Measurements from ENCODE around the gene SCCPDH. TPM values are rescaled to one million over a fixed set of nuclear protein-coding genes. Genes with fewer than 3 reads are reported as not detected.
"Not testable (repeated sequence)": the region's sequence is repeated elsewhere in the genome, so short reads cannot be mapped to it uniquely, and the experiment has no call there.

The SCCPDH gene
- polyA plus RNA-seq, 1 of the 3 experiments (the other 2 are of a cell fraction) = 32.2 TPM

- TF ChIP-seq RCOR1 (IDR thresholded peaks at IDR 0.05; ENCODE audit: low read length) = no peak
- no peak for TF ChIP-seq YY1 (IDR thresholded peaks at IDR 0.05; ENCODE audit: low read depth)
Observed at GRCh38 chr1:246735735-246736134, 11.5 kb downstream of the SCCPDH start (continued).

GRCh38 chr1:246742396-246742795 is 18.2 kb downstream of the SCCPDH start:
- WGBS (ENCODE audit: low lambda C conversion rate) = 95% methylated on average over 8 of the region's 8 CpGs
- H3K36me3 ChIP-seq (replicated peaks in 1 of 2; ENCODE audit: control insufficient read depth in 1 of 2, insufficient read depth in 2 of 2, low read length in 1 of 2) = peaks cover 38 to 60% of the 10 kb centered on the region in 2 experiments
- H3K4me1 ChIP-seq (ENCODE audit: control insufficient read depth in 1 of 2, insufficient read depth in 2 of 2, low read depth in 1 of 2, low read length in 1 of 2) = no peaks in the 10 kb centered on the region
- H3K9ac ChIP-seq = no peak overlapping the region
- no peak overlapping the region for H3K27ac ChIP-seq (ENCODE audit: low read depth in 2 of 2, low read length in 1 of 2)
- H3K9me3 ChIP-seq = no peaks in the 10 kb centered on the region
- ChIA-PET POLR2A (no interaction called here), CTCF (interaction anchor here (0.6 to 1.9 kb wide), 3 partner anchors 11 to 632 kb away, joined by 3 to 5 read pairs (median 4); no protein-coding TSS in a partner anchor)
- H3K4me2 ChIP-seq = no peak overlapping the region
- H4K20me1 ChIP-seq (ENCODE audit: insufficient read depth) = no peaks in the 10 kb centered on the region
- DNase-seq = no peak
- H3K27me3 ChIP-seq (ENCODE audit: insufficient read depth) = no peaks in the 10 kb centered on the region
- no peak for TF ChIP-seq RCOR1 (IDR thresholded peaks at IDR 0.05; ENCODE audit: low read length)
- no peak for TF ChIP-seq TEAD4 (IDR thresholded peaks at IDR 0.05; ENCODE audit: borderline replicate concordance, insufficient read depth)
- no peak for TF ChIP-seq JUND (IDR thresholded peaks at IDR 0.05)
- TF ChIP-seq MAX (IDR thresholded peaks at IDR 0.05; ENCODE audit: low read depth) = no peak
- no peak for TF ChIP-seq ELF1 (IDR thresholded peaks at IDR 0.05)
- TF ChIP-seq USF1 (IDR thresholded peaks at IDR 0.05; ENCODE audit: borderline replicate concordance, low read depth) = no peak
- no peak for TF ChIP-seq TCF12 (IDR thresholded peaks at IDR 0.05)
- no peak for TF ChIP-seq PBX3 (IDR thresholded peaks at IDR 0.05)
- TF ChIP-seq SMC3 (IDR thresholded peaks at IDR 0.05; ENCODE audit: low read depth, low read length) = no peak
- TF ChIP-seq GABPA (IDR thresholded peaks at IDR 0.05; ENCODE audit: low read depth) = no peak
- TF ChIP-seq EZH2phosphoT487 (IDR thresholded peaks at IDR 0.05; ENCODE audit: borderline replicate concordance, low read depth) = no peak
- no peak for TF ChIP-seq POLR2AphosphoS5 (IDR thresholded peaks at IDR 0.05; ENCODE audit: low read depth, low read length)
- no peak for TF ChIP-seq EP300 (IDR thresholded peaks at IDR 0.05; ENCODE audit: borderline replicate concordance in 1 of 2, low read depth in 1 of 2, low read length in 1 of 2)
- no peak for TF ChIP-seq IRF3 (IDR thresholded peaks at IDR 0.05; ENCODE audit: low read depth, low read length)
- TF ChIP-seq CTCF (IDR thresholded peaks at IDR 0.05) = no peak
- H2AFZ ChIP-seq (ENCODE audit: low read depth) = no peak overlapping the region
- H3K9me2 ChIP-seq = no peaks in the 10 kb centered on the region
- no peaks in the 10 kb centered on the region for H3K79me2 ChIP-seq (ENCODE audit: insufficient read depth)
- peaks cover 6% of the 10 kb centered on the region for H3F3A ChIP-seq (replicated peaks; ENCODE audit: insufficient read depth)
- H3K4me3 ChIP-seq (ENCODE audit: low read depth in 2 of 2, low read length in 1 of 2) = no peak overlapping the region

GRCh38 chr1:246746155-246746554 is 21.9 kb downstream of the SCCPDH start:
- H4K20me1 ChIP-seq (ENCODE audit: insufficient read depth); H3K4me3 ChIP-seq (ENCODE audit: low read depth in 2 of 2, low read length in 1 of 2); H3K9me3 ChIP-seq; H2AFZ ChIP-seq (ENCODE audit: low read depth); H3F3A ChIP-seq (replicated peaks; ENCODE audit: insufficient read depth); H3K27me3 ChIP-seq (ENCODE audit: insufficient read depth); H3K9me2 ChIP-seq; H3K79me2 ChIP-seq (ENCODE audit: insufficient read depth); H3K9ac ChIP-seq; POLR2A ChIA-PET; H3K27ac ChIP-seq (ENCODE audit: low read depth in 2 of 2, low read length in 1 of 2); H3K4me1 ChIP-seq (ENCODE audit: control insufficient read depth in 1 of 2, insufficient read depth in 2 of 2, low read depth in 1 of 2, low read length in 1 of 2); CTCF ChIA-PET; H3K4me2 ChIP-seq; DNase-seq: not testable (repeated sequence)
- H3K36me3 ChIP-seq (replicated peaks in 1 of 2; ENCODE audit: control insufficient read depth in 1 of 2, insufficient read depth in 2 of 2, low read length in 1 of 2) = peaks cover 41 to 45% of the 10 kb centered on the region in 2 experiments
- WGBS (ENCODE audit: low lambda C conversion rate) = 98% methylated on average over 10 of the region's 10 CpGs
